ENCODE data around the gene STK32B.

The STK32B gene

DNA sequence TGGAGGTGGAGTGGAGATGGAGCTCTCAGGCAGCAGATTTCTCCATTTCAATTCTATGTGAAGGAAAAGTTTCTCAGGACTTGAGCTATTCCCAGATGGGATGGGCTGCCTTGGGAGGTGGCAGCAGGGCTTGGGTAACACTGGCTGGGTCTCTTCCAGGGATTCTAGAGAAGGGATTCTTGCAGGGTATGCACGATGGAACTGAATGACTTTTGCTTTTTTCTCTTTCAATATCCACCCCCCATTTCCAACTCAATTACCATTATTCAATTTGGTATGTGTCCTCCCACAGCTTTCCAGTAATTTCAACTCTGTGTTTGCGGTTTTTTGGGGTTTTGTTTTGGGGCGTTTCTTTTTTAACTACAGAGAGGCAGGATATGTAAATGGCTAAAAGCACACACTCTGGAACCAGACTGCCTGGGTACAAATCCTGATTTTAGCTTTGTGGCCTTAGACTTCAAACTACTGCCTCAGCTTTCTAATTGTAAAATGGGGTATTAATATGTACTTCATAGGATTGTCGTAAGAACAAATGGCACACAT is 428.3 kb downstream of the STK32B start:
- no peak for DNase-seq

GRCh38 chr4:5488413-5488812 is 437.1 kb downstream of the STK32B start:
- no peak for DNase-seq

- DNase-seq = no peak
Observed at GRCh38 chr4:5489260-5489659, 438.0 kb downstream of the STK32B start.

DNA sequence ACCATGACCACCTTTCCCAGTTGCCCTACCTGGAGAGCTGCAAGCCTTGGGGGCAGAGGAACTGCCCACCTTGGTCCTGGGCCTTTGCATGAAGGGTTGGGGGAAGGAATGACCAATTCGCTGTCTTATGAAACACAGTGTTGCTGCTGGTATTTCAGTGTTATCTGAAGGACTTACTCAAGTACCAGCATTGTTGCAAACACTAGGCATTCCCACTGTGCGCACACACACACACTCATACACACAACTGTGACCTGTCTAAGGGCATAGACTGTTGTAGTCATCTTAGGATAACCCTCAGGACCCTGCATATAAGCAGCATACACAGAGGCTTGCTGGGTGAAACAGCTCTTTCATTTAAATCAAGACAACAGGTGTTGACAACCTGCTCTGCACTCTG is 446.2 kb downstream of the STK32B start:
- no peak for DNase-seq

DNA sequence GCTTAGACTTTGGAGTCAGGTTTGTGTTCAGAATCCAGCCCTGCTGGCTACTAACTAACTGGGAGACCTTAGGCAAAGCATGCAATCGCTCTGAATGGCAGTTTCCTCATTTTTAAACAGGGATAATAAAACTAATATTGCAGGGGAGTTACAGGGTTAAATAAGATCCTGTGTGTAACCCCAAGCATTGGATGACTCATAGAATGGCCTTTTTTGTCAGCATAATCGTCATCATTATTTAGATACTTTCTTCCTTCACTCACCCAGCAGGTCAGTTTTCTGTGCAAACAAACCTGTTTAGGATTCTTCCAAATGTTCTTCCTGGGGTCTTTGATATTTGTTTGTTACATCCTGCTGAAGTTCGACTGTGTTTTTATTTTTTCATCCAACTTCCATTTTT is 448.9 kb downstream of the STK32B start:
- no peak for DNase-seq

- no peak for DNase-seq
Observed at GRCh38 chr4:5503336-5503936, 452.2 kb downstream of the STK32B start.

GRCh38 chr4:5504486-5504885 is 453.2 kb downstream of the STK32B start:
- no peak for DNase-seq

GRCh38 chr4:5510504-5510903 is 459.2 kb downstream of the STK32B start:
- DNase-seq = no peak

DNA sequence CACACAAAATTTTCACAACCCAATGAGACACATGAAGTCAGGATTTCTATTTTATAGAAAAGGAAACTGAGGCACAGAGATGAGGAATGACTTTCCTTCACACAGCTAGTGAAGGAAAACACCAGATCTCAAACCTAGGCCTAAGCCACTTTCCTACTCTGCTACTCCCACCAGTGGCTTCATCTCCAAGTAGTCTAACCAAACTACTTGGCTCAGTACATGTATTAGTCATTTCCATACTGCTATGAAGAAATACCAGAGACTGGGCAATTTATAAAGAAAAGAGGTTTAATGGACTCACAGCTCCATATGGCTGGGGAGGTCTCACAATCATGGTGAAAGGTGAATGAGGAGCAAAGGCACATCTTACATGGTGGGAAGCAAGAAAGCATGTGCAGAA is 460.5 kb downstream of the STK32B start:
- DNase-seq = no peak

GRCh38 chr4:5515646-5516045 is 464.4 kb downstream of the STK32B start:
- no peak for DNase-seq

DNA sequence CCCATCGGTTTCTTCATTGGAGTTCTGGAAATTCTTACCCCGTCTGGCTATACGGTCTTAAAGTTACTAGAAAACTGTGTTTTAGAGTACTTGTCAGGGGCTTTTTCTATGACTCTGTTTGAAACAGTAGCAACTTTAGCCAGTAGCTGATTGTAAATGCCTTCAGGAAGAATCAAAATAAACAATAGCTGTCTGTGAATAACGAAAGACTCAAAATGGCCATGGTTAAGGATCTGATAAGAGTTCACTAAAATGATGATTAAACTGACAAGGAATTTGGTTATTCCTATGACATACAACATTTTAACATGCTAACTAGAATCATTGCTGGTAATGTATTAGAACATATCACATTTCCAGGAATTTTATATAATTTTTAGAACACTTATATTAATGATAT is 466.1 kb downstream of the STK32B start:
- no peak for DNase-seq

- peak; percentile 68 for DNase-seq
Observed at GRCh38 chr4:5524446-5525299, 473.4 kb downstream of the STK32B start.

- peak; percentile 5 for DNase-seq
Observed at GRCh38 chr4:5526080-5526846, 475.0 kb downstream of the STK32B start.

DNA sequence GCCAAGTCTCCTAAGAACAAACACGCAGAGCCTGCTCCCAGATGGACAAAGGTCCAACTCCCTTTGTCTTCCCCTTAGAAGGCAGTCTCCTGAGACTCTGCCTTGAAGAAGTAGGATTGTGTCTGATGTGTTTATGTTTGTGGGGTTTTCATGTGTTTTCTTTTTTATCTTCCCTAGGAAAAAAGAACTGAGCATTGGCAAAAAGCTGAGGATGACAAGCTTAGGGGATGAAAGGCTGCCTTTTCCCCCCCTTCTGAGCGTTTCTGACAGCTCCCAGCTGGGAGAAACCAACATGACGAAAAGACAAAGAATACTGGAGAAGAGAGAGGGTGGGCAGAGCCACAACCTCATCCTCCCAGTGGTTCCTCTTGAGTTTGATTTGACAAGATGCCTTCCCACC is 475.9 kb downstream of the STK32B start:
- DNase-seq = no peak

- no peak for DNase-seq
Observed at GRCh38 chr4:5528031-5528436, 476.8 kb downstream of the STK32B start.

GRCh38 chr4:5532100-5532499 is 480.8 kb downstream of the STK32B start:
- DNase-seq = no peak

DNA sequence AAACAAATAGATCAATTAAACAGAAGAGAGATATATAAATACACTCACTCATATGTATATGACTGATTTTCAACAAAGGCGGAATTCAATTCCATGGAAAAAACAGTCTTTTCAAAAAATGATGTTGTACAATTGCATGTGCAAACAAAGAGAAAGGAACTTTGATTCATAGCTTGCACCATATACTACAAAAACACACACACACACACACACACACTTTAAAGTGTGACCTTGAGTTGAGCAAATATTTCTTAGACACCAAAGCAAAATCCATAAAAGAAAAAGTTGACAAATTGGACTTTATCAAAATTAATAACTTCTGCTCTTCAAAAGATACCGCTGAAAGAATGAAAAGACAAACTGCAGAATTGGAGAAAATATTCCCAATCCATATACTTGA is 488.3 kb downstream of the STK32B start:
- no peak for DNase-seq

- no peak for DNase-seq
Observed at GRCh38 chr4:5541169-5541568, 489.9 kb downstream of the STK32B start.

- DNase-seq = no peak
Observed at GRCh38 chr4:5543681-5544080, 492.4 kb downstream of the STK32B start.

DNA sequence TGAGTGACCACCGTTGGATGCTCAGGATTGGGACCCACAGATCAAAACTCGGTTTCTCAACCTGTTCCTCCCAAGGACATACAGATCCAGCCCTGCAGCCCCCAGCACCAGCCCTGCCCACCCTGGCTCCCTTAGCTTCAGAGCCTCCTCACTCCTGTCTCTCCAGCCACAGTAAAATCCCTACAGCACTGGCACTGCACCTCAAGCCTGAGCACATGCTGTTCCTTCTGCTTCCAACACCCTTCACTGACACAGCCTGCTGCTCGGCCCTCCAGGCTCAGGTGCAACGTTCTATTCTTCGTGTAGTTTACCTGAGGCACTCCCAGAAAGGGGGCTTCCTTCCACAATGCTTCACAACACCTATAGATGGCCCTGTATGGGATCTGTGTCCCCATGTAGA is 493.5 kb downstream of the STK32B start:
- no peak for DNase-seq

DNA sequence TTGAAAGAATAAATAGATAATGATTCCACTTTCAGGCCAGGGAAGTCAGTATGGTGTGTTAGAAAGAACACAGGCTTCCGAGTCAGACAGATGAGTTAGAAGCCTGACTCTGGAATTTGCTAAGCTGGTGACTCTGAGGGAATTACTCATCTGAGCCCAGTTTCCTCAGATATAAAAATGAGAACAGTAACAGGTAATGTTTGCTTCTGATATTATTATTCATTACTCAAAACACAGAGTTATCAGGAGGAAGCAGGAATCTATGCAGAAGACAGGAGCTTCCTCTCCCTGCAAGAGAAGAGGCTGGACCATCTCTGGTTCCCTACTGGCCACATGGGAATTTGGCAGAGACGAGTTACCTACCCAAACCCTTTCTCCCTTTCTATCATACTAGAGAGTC is 494.0 kb downstream of the STK32B start:
- no peak for DNase-seq

DNA sequence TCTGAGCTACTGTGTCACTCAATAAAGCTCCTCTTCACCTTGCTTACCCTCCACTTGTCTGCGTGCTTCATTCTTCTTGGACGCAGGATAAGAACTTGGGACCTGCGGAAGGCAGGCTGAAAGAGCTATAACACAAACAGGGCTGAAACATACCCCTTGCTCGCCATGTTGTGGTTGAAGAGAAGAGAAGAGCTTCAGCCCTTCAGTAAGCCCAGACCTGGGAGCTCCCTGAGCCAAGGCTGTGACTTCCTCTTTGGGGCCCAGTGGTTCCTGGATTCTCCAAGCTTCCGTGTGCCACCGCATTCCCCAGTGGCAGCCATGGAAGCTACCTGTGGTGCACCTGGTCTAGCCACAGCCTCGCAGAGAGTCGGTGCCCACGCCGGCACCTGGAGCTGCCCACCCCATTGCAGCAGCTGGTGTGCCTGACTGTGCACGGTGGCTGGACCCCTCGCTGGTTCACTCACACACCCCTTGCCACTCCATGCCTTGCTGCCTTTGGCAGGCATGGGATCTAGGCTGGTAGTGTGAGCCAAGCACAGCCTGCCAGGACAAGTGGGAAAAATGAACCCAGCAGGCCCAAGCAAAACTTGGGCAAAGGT is 496.5 kb downstream of the STK32B start:
- no peak for DNase-seq

Data from NCI-H146 (cell line).